ENCODE measurements around the gene PFKM.

PFKM gene

DNA sequence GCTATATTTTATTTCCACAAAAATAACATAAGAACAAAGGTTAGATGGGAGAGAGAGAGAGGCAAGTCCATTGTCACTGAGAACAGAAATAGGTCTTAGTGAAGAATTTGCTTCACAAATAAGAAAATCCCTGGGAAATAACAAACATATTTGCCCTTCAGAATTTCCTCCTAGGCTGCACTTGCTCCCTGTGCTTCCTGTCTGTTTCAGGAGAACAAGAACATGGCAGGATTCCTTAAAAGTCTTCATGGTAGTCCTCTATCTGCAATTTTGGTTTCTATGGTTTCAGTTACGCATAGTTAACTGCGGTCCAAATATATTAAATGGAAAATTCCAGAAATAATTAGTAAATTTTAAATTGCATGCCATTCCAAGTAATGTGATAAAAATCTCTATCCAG, 47.4 kb upstream of the PFKM start:
- no peaks in the 10 kb centered on the region for H3K79me2 ChIP-seq (ENCODE audit: insufficient read depth, low read length)
- no peaks in the 10 kb centered on the region for H3K4me1 ChIP-seq (ENCODE audit: insufficient read depth, low read length)
- ATAC-seq (ENCODE audit: insufficient read depth, low read depth): no peak
- no peak overlapping the region for H2AFZ ChIP-seq (ENCODE audit: low read depth, low read length)
- no peak overlapping the region for H3K4me3 ChIP-seq (ENCODE audit: low read depth in 1 of 2, low read length in 2 of 2)
- H3K4me2 ChIP-seq (ENCODE audit: insufficient read depth, low read length): no peak overlapping the region
- H4K20me1 ChIP-seq (ENCODE audit: insufficient read depth, low read length): no peaks in the 10 kb centered on the region
- H3K9ac ChIP-seq (ENCODE audit: low read depth, low read length): no peak overlapping the region
- DNase-seq: no peak
- H3K27ac ChIP-seq (ENCODE audit: low read length): no peak overlapping the region
- H3K9me3 ChIP-seq (ENCODE audit: insufficient read depth, low read length, severe bottlenecking): no peaks in the 10 kb centered on the region
- TF ChIP-seq, protein P1, sequence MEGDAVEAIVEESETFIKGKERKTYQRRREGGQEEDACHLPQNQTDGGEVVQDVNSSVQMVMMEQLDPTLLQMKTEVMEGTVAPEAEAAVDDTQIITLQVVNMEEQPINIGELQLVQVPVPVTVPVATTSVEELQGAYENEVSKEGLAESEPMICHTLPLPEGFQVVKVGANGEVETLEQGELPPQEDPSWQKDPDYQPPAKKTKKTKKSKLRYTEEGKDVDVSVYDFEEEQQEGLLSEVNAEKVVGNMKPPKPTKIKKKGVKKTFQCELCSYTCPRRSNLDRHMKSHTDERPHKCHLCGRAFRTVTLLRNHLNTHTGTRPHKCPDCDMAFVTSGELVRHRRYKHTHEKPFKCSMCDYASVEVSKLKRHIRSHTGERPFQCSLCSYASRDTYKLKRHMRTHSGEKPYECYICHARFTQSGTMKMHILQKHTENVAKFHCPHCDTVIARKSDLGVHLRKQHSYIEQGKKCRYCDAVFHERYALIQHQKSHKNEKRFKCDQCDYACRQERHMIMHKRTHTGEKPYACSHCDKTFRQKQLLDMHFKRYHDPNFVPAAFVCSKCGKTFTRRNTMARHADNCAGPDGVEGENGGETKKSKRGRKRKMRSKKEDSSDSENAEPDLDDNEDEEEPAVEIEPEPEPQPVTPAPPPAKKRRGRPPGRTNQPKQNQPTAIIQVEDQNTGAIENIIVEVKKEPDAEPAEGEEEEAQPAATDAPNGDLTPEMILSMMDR (IDR thresholded peaks at IDR 0.05; ENCODE audit: borderline replicate concordance, extremely low read depth, low read length, poor library complexity, severe bottlenecking): no peak
- TF ChIP-seq EZH2 (IDR thresholded peaks at IDR 0.05; ENCODE audit: borderline replicate concordance, low read depth, low read length, severe bottlenecking): no peak
- peaks cover 81% of the 10 kb centered on the region for H3K36me3 ChIP-seq (ENCODE audit: insufficient read depth, low read length)
- no peaks in the 10 kb centered on the region for H3K27me3 ChIP-seq (ENCODE audit: insufficient read depth, low read length, poor library complexity)

DNA sequence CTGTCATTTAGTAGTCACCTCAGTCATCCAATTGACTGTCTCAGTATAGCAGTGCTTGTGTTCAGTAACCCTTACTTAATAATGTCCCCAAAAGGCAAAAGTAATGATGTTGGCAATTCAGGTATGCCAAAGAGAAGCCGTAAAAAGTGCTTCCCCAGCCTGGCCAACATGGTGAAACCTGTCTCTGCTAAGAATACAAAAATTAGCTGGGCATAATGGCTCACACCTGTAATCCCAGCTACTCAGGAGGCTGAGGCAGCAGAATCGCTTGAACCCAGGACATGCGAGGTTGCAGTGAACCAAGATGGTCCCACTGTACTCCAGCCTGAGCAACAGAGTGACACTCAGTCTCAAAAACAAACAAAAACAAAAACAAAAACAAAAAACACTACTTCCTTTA, 46.9 kb upstream of the PFKM start:
- no peak overlapping the region for H3K27ac ChIP-seq (ENCODE audit: low read length)
- H3K79me2 ChIP-seq (ENCODE audit: insufficient read depth, low read length): no peaks in the 10 kb centered on the region
- no peaks in the 10 kb centered on the region for H3K27me3 ChIP-seq (ENCODE audit: insufficient read depth, low read length, poor library complexity)
- no peak overlapping the region for H3K4me2 ChIP-seq (ENCODE audit: insufficient read depth, low read length)
- no peak overlapping the region for H3K4me3 ChIP-seq (ENCODE audit: low read depth in 1 of 2, low read length in 2 of 2)
- no peak for DNase-seq
- H3K9ac ChIP-seq (ENCODE audit: low read depth, low read length): no peak overlapping the region
- H3K4me1 ChIP-seq (ENCODE audit: insufficient read depth, low read length): no peaks in the 10 kb centered on the region
- no peaks in the 10 kb centered on the region for H4K20me1 ChIP-seq (ENCODE audit: insufficient read depth, low read length)
- no peak for ATAC-seq (ENCODE audit: insufficient read depth, low read depth)
- no peaks in the 10 kb centered on the region for H3K9me3 ChIP-seq (ENCODE audit: insufficient read depth, low read length, severe bottlenecking)
- no peak for TF ChIP-seq EZH2 (IDR thresholded peaks at IDR 0.05; ENCODE audit: borderline replicate concordance, low read depth, low read length, severe bottlenecking)
- TF ChIP-seq, protein P1 (IDR thresholded peaks at IDR 0.05; ENCODE audit: borderline replicate concordance, extremely low read depth, low read length, poor library complexity, severe bottlenecking): no peak
- H2AFZ ChIP-seq (ENCODE audit: low read depth, low read length): no peak overlapping the region
- peaks cover 81% of the 10 kb centered on the region for H3K36me3 ChIP-seq (ENCODE audit: insufficient read depth, low read length)

DNA sequence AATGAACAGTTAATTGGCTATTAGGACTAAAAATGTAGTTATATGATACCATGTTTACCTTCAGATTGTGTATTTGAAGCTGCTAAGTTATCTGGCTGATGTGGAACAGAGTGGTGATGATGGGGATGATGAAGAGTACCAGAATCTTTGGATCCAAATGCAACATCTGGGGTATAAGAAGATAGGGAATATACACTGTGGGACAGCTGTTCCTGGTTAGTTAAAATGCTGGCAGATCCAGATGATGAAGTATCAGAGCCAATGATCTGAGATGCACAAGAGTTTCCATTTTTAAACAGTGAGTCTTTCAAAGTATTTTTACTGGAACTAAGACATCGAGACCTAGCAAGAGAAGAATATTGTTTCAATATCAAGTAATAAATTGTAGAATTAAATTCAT, 44.9 kb upstream of the PFKM start:
- no peaks in the 10 kb centered on the region for H4K20me1 ChIP-seq (ENCODE audit: insufficient read depth, low read length)
- H3K9me3 ChIP-seq (ENCODE audit: insufficient read depth, low read length, severe bottlenecking): no peaks in the 10 kb centered on the region
- no peaks in the 10 kb centered on the region for H3K79me2 ChIP-seq (ENCODE audit: insufficient read depth, low read length)
- no peak overlapping the region for H3K9ac ChIP-seq (ENCODE audit: low read depth, low read length)
- peaks cover 82% of the 10 kb centered on the region for H3K36me3 ChIP-seq (ENCODE audit: insufficient read depth, low read length)
- ATAC-seq (ENCODE audit: insufficient read depth, low read depth): no peak
- H3K4me3 ChIP-seq (ENCODE audit: low read depth in 1 of 2, low read length in 2 of 2): no peak overlapping the region
- TF ChIP-seq, protein P1 (IDR thresholded peaks at IDR 0.05; ENCODE audit: borderline replicate concordance, extremely low read depth, low read length, poor library complexity, severe bottlenecking): no peak
- no peak for TF ChIP-seq EZH2 (IDR thresholded peaks at IDR 0.05; ENCODE audit: borderline replicate concordance, low read depth, low read length, severe bottlenecking)
- no peak for DNase-seq
- H3K4me1 ChIP-seq (ENCODE audit: insufficient read depth, low read length): no peaks in the 10 kb centered on the region
- H3K27me3 ChIP-seq (ENCODE audit: insufficient read depth, low read length, poor library complexity): no peaks in the 10 kb centered on the region
- H3K4me2 ChIP-seq (ENCODE audit: insufficient read depth, low read length): no peak overlapping the region
- H3K27ac ChIP-seq (ENCODE audit: low read length): no peak overlapping the region
- H2AFZ ChIP-seq (ENCODE audit: low read depth, low read length): no peak overlapping the region

DNA sequence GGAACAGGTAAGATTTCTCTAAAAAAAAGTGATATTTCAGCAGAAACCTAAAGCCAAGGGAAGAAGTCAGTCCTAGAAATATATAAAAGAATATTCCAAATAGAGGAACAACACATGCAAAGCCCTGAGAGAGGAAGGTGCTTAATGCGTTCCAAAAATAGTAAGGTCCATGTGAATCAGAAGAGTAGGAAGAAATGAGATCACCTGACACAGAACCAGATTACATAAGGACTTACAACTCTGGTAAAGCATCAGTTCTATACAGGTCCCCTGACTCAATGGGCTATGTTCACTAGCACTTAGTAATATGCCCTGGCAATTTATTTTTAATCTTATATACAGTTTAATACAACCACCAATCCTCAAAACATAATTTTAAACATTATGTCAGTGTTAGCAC, 43.3 kb upstream of the PFKM start:
- Histone ChIP-seq H3K27ac (ENCODE audit: low read length) (no peak overlapping the region), H2AFZ (ENCODE audit: low read depth, low read length) (no peak overlapping the region), H3K4me1 (ENCODE audit: insufficient read depth, low read length) (no peaks in the 10 kb centered on the region), H3K36me3 (ENCODE audit: insufficient read depth, low read length) (peaks cover 78% of the 10 kb centered on the region), H3K4me2 (ENCODE audit: insufficient read depth, low read length) (no peak overlapping the region), H3K9me3 (ENCODE audit: insufficient read depth, low read length, severe bottlenecking) (no peaks in the 10 kb centered on the region), H3K27me3 (ENCODE audit: insufficient read depth, low read length, poor library complexity) (no peaks in the 10 kb centered on the region), H4K20me1 (ENCODE audit: insufficient read depth, low read length) (no peaks in the 10 kb centered on the region), H3K79me2 (ENCODE audit: insufficient read depth, low read length) (no peaks in the 10 kb centered on the region), H3K9ac (ENCODE audit: low read depth, low read length) (no peak overlapping the region), H3K4me3 (ENCODE audit: low read depth in 1 of 2, low read length in 2 of 2) (no peak overlapping the region)
- TF ChIP-seq EZH2 (IDR thresholded peaks at IDR 0.05; ENCODE audit: borderline replicate concordance, low read depth, low read length, severe bottlenecking): no peak
- TF ChIP-seq, protein P1 (IDR thresholded peaks at IDR 0.05; ENCODE audit: borderline replicate concordance, extremely low read depth, low read length, poor library complexity, severe bottlenecking): no peak
- ATAC-seq (ENCODE audit: insufficient read depth, low read depth) (no peak), DNase-seq (no peak)
